ENCODE measurements around the gene PTDSS2. TPM values are rescaled to one million over a fixed set of nuclear protein-coding genes. Genes with fewer than 3 reads are reported as not detected.

The PTDSS2 gene
- total and polyA plus RNA-seq, 7 donors: 4.8 to 76.2 (median 30.1) TPM

- no peaks in the 10 kb centered on the region for H3K9me3 ChIP-seq
- intact Hi-C loops (cut with DNase I): no loop called here
- H3K4me1 ChIP-seq: no peaks in the 10 kb centered on the region
- peaks cover 13 to 52% (median 34%) of the 10 kb centered on the region in 3 donors for H3K27me3 ChIP-seq
- no peak overlapping the region for H3K4me3 ChIP-seq
- DNase-seq: no peak
- no peak overlapping the region for H3K27ac ChIP-seq
- TF ChIP-seq POLR2A (IDR thresholded peaks at IDR 0.05) (no peak), POLR2AphosphoS5 (IDR thresholded peaks at IDR 0.05) (no peak), EP300 (IDR thresholded peaks at IDR 0.05) (no peak), CTCF (IDR thresholded peaks at IDR 0.05) (no peak)
- no peaks in the 10 kb centered on the region for H3K36me3 ChIP-seq
- WGBS, 2 donors: 83 to 87% methylated on average over 17 of the region's 17 CpGs
Measured at GRCh38 chr11:437228-437870, 12.7 kb upstream of the PTDSS2 start.

- WGBS, 2 donors: 82 to 89% methylated on average over 21 of the region's 21 CpGs
- no peak for TF ChIP-seq CTCF (IDR thresholded peaks at IDR 0.05)
- no peak for TF ChIP-seq EP300 (IDR thresholded peaks at IDR 0.05)
- no peak for TF ChIP-seq POLR2AphosphoS5 (IDR thresholded peaks at IDR 0.05)
- no peak for DNase-seq
- Histone ChIP-seq H3K9me3 (no peaks in the 10 kb centered on the region), H3K36me3 (no peaks in the 10 kb centered on the region), H3K4me1 (no peaks in the 10 kb centered on the region), H3K27ac (no peak overlapping the region), H3K4me3 (no peak overlapping the region), H3K27me3 (peaks cover 17 to 56% (median 33%) of the 10 kb centered on the region in 3 donors)
- intact Hi-C loops (cut with DNase I): no loop called here
Measured at GRCh38 chr11:438101-438844, 11.8 kb upstream of the PTDSS2 start.

GRCh38 chr11:439315-440064 lies 10.6 kb upstream of the PTDSS2 start:
- no peak for DNase-seq
- intact Hi-C loops (cut with DNase I): no loop called here
- H3K27ac ChIP-seq: no peak overlapping the region
- 89 to 90% methylated on average over 23 of the region's 23 CpGs for WGBS, 2 donors
- H3K9me3 ChIP-seq: no peaks in the 10 kb centered on the region
- no peaks in the 10 kb centered on the region for H3K4me1 ChIP-seq
- H3K36me3 ChIP-seq: no peaks in the 10 kb centered on the region
- peaks cover 17 to 69% (median 33%) of the 10 kb centered on the region in 3 donors for H3K27me3 ChIP-seq
- TF ChIP-seq EP300 (IDR thresholded peaks at IDR 0.05) (no peak), POLR2A (IDR thresholded peaks at IDR 0.05) (no peak), POLR2AphosphoS5 (IDR thresholded peaks at IDR 0.05) (no peak), CTCF (IDR thresholded peaks at IDR 0.05) (no peak)
- no peak overlapping the region for H3K4me3 ChIP-seq

GRCh38 chr11:440065-441042 lies 9.7 kb upstream of the PTDSS2 start:
- Histone ChIP-seq H3K27me3 (peaks cover 17 to 72% (median 33%) of the 10 kb centered on the region in 3 donors), H3K27ac (no peak overlapping the region), H3K36me3 (no peaks in the 10 kb centered on the region), H3K4me1 (no peaks in the 10 kb centered on the region), H3K9me3 (no peaks in the 10 kb centered on the region), H3K4me3 (no peak overlapping the region)
- intact Hi-C loops (cut with DNase I): no loop called here
- no peak for TF ChIP-seq POLR2AphosphoS5 (IDR thresholded peaks at IDR 0.05)
- TF ChIP-seq CTCF (IDR thresholded peaks at IDR 0.05): no peak
- TF ChIP-seq EP300 (IDR thresholded peaks at IDR 0.05): no peak
- no peak for TF ChIP-seq POLR2A (IDR thresholded peaks at IDR 0.05)
- no peak for DNase-seq
- WGBS, 2 donors: 82 to 90% methylated on average over 27 of the region's 27 CpGs
